HuH-7.5 (cell line): ENCODE measurements around the gene HSPBP1.
A peak's percentile ranks its signal among the peaks of the same experiment; 100 is the strongest.

Experiments used
- DNase-seq: peaks from one replicate; pipeline ENCODE4 v3.0.0; 2011; ENCODE audit warnings: low spot score

The HSPBP1 gene

DNA sequence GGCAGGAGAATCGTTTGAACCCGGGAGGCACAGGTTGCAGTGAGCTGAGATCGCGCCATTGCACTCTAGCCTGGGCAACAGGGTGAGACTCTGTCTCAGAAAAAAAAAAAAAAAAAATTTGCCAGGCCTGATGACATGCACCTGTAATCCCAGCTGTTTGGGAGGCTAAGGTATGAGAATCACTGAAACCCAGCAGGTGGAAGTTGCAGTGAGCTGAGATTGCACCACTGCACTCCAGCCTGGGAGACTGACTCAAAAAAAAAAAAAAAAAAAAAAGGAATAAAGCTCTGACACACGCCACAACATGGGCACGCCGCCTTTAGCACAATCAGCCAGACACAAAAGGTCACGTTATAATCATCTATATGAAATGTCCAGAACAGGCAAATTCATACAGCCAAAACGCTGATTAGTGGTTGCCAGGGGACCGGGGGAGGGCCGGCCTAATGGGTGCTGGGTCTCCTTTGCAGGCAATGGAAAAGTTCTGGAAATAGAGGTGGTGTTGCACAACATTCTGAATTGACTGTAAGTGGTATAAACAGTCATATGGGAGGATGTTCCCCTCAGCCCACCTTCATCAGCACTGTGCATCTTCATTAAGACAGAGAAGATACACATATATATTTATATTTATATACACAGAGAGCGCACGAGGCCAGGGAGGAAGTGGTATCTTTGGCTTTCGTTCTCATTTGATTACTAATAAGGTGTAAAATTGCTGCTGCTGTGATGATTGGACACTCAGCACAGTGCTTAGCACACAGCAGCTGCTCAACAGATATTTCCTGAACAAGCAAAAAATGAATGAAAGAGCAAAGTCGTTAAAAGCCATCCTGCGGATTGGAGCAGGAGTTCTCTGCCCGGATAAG lies 3.8 kb downstream of the HSPBP1 start:
- DNase-seq: no peak

DNA sequence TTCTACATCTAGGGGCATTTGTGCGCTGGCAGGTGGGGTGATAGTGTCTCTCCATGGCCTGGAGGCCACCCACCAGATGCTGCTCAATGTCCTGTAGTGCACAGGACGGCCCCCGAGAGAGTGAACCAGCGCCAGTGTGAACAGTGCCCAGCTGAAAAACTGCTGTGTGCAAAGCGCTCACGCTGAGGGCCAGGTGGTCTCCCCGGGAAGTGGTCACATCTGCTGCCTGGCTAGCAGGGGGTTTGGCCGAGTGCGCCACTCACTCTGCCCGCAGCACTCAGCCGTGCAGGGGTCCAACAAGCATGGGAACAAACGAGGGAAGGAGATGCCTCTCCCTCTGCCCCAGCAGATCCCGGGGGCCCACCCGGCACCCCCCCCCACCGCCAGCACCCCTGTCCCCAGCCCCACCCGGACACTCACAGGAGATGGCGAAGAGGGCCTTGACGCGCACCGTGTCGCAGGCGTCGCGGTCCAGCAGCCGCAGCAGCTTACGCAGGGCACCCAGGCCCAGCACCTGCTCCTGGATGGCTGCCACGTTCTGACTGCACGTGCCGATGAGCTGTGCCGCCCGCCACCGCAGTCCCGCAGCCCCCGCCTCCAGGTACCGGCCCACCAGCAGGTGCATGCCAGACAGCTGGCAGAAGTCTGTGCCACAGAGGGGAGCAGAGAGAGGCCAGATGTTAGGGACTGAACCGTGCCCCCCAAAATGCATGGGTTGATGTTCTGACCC lies 5.8 kb downstream of the HSPBP1 start:
- DNase-seq: no peak

DNA sequence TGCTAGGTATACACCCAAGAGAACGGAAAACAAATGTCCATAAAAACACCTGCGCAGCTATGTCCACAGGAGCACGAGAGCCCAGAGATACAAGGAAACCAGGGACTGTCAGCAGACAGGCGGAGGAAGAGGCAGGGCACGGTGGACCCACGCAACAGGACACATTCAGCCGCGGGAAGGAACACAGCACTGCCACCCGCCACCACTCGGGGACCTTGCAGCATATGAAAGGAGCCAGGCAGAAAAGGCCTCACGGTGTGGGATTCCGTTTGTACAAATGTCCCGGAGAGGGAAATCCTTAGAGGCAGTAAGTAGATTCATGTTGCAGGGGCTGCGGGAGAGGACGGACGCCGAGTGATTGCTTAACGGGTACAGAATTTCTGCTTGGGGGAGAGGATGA lies 7.8 kb downstream of the HSPBP1 start:
- DNase-seq: no peak

DNA sequence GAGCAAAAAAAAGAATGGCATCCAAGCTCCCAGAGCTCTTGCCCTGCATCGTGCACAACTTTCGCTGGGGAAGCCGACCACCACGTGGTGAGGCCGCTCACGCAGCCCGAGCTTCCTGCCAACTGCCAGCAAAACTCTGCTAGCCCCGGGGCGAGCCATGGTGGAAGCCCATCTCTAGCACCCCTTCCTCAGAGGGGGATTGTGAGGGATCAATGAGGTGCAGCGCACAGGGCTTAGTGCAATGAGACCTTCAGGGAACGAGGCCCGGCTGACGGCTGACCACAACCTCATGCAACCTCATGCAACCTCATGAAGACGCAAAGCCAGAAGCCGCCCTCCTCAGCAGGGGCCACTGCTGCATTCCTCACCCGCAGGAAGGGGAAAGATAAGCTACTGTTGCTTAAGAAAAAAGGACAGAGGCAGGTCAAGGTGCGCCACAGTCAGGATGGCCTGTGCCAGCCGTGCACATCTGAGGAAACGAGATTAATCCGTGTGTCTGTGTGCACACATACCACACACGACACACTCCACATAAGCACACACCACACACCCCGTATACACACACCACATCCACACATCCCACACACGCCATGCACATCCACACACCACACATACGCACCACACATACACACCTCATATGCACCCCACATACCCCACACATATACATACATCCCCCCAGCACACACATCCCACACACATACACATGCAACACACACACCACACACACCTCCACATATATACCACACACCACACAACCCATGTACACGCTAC lies 9.6 kb downstream of the HSPBP1 start:
- no peak for DNase-seq

DNA sequence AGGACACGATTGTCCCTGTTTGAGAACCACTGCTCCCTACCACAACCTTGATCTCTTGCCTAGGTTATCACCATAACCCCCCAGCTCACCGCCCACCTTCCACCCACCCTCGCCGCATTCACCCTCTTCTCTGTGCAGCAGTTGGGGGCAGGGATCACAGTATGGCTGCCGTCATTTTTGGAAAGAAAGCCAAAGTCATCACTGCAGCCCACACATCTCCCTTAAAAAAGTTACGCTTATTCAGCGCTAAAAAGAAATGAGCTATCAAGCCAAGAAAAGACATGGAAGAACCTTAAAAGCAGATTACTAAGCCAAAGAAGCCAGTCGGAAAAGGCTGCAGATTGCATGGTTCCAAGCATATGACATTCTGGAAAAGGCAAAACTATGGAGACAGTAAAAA lies 10.6 kb downstream of the HSPBP1 start:
- DNase-seq: no peak

DNA sequence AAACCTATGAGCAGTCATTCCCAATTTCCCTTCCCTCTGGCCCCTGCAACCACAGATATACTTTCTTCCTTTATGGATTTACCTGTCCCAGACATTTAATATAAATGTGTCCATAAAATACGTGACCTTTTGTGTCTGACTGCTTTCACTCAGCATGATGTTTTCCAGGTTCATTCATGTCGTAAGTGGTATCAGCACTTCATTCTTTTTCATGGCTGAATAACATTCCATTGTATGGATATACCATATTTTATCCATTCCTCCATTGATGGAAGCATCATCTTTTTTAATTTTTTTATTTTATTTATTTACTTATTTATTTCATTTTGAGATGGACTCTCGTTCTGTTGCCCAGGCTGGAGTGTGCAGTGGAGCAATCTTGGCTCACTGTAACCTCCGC lies 13.1 kb downstream of the HSPBP1 start:
- DNase-seq: no peak

DNA sequence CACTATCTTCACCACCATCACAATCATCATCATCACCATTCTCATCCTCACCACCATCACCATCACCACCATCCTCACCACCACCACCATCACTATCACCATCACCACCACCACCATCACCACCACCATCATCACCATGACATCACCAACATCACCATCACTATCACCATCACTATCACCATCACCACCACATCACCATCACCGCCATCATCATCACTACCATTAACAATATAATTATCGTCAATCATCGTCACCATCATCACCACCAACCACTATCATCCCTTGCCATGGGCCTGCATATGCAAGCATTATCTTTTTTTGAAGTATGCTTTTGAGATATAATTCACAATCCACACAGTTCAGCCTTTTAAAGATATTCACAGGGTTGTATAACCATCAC lies 13.5 kb downstream of the HSPBP1 start:
- no peak for DNase-seq

DNA sequence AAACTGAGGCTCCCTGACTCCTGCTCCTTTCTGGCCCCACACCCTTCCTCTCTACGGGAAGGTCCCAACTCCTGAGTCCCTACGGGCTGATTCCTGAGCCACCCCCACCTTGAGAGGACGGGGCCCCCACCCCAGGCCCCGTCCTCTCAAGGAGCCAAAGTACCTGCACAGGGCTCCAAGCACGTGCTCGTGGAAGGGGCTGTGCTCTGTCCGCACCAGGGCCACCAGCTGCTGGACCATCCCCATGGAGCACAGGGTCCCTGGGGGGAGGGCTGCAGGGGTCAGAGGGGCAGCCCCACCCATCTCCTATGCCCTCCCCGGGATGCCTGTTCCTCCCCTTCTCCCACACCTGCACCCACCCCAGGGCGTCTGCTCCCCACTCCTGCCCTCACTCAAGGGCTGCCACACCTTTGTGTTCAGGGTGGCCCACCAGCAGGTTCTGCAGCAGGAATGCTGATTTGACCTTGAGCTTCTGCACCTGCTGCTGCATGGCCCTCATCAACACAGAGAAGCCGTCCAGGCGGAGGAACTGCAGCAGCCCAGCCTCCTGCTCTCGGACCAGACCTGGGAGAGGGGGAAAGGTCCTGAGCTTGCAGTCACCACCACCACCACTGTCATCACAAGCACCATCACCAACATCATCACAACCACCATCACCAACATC lies 14.1 kb downstream of the HSPBP1 start:
- DNase-seq: no peak

DNA sequence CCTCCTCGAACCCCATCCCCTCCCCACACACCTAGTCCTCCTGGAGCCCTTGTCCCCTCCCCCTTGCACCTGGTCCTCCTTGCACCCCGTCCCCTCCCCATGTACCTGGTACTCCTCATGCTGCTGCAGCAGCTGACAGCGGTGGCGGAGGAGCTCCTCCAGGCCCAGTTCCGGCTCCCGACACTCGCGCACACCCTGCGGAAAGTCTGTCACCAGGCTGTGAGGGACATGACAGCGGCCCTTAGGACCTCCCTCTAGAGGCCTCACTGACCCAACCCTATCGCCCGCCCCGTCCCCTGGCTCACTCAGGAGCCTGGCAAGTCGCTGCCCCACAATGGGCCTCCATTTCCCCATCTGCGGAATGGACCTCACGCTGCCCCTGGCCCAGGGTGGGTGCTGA lies 14.7 kb downstream of the HSPBP1 start:
- DNase-seq: no peak

DNA sequence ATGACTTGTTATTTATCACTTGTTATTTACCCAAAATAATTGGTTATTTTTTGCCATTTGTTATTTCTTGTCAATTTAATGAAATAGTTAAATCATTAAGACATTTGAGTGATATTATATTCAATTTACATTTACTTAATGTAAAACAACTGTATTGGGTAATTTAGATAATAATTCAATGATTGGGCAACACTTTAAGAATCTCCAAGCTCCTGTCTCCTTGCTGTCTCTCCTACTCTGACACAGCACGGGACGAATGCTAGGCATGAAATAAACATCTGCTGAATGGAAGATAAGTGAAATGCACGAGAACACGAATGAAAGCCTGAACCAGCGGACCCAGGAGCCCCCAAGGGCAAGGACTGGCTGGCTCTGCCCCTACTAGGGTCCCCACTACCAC lies 15.4 kb downstream of the HSPBP1 start:
- no peak for DNase-seq

DNA sequence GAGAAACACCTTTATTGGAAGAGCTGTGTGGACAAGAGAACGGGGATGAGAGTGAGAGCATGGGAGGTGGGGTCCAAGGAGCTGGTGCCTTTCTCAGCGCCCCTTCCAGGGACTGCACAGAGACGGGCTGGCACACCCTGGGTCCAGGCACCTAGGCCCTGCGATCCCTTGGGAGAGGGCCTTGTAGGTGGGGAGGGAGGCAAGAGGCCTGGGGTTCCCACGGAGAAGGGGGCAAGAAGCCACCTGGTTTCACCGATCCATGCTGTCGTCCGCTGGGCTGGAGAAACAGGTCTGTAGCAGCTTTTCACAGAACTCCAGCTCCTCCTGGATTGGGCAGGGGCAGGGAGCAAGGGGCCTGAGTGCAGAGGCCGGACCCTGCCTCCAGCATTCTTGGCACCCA lies 17.6 kb downstream of the HSPBP1 start:
- no peak for DNase-seq

DNA sequence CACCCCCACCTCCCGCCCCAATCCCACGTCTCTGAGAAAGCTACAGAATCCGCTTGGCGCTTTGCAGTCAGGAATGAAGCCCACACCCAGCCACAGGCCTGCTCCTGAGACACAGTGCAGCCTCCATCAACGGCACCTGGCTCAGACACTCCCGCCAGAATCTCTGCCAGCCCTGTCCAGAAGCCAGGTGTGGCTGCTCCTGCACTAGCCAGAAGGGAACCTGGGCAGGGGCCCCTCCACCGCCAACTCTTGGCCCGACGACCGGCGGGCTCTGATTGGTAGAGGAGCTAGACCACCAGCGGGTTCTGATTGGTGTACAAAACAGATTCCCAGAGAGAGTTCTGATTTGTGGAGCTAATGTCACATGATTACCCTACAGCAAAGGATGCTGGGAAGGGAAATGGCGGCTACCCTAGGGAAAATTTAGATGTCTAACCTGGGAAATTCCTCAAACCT lies 18.2 kb downstream of the HSPBP1 start:
- DNase-seq: no peak

DNA sequence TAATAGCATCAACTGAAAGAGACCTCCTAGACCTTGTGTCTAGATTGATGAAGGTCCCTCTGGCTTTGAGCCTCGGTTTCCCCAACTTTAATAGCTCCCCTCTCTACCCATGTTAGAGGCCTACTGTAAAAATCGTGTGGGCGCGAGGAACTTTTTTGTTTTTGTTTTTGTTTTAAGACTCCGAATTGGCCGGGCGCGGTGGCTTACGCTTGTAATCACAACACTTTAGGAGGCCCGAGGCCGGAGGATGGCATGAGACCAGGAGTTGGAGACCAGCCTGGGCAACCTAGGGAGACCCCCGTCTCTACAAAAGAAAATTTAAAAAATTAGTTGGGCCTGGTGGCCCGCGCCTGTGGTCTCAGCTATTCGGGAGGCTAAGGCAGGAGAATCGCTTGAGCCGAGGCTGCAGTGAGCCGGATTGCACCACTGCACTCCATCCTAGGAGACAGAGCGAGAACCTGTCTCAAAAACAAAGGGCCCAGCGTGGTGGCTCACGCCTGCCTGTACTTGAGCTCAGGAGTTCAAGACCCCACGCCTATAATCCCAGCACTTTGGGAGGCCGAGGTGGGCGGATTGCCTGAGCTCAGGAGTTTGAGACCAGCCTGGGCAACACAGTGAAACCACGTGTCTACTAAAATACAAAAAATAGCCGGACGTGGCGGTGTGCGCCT lies 20.2 kb downstream of the HSPBP1 start:
- no peak for DNase-seq

DNA sequence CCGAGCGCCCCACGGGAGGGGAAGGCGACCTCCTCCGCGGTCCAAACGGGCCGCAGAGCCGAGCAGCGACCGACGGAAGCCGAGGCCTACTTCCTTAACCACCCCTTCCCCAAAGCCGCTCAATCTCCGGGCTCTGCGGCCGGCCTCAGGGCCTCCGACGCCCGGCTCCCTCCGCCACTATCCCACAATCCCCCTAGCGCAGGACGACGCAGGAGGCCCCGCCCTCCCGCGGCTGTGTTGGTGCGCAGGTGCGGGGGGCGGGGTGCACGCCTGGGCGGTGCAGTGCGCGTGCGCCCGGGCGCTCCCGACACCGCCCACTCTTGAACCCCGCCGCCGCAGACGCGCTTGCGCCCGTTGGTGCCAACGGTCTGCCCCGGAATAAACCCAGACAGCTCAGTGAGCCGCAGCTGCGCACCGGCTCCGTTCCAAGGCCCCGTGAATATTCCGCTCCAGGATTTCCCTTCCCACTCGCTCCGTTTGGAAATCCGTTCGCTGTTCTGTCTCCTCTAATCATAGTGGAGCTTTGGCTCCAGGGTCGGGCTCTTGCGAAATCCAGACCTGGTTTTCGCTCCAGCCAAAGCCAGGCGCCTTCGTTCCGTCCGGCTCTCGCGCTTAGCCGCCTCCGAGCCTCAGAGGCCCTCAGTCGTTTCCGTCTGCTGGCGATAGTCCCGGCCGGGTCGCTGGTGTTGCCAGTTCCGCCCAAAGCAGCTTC lies 20.9 kb downstream of the HSPBP1 start, which contains the start of gene PPP6R1:
Gene PPP6R1, minus strand, starts transcription at position 190 of the 712 bp plus-strand sequence. CDS start 11,914 bp downstream, outside the sequence.
- DNase-seq: peak; percentile 99

DNA sequence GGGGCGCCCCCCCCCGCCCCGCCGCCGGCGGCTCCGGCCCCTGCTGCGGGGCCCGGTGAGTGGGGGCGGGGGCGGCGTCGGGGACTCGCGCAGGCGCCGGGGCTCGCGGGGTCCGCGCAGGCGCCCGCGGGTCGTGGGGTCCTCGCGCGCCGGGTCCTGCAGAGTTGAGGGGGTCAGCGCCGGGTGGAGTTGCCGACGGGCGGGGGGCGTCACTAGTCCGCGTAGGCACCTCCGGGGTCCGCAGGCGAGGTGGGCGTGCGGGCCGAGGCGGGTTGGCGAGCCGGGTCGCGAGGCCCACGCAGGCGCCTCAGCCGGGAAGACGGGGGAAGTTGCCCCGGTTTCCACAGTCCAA lies 21.5 kb downstream of the HSPBP1 start:
- peak; percentile 51 for DNase-seq

DNA sequence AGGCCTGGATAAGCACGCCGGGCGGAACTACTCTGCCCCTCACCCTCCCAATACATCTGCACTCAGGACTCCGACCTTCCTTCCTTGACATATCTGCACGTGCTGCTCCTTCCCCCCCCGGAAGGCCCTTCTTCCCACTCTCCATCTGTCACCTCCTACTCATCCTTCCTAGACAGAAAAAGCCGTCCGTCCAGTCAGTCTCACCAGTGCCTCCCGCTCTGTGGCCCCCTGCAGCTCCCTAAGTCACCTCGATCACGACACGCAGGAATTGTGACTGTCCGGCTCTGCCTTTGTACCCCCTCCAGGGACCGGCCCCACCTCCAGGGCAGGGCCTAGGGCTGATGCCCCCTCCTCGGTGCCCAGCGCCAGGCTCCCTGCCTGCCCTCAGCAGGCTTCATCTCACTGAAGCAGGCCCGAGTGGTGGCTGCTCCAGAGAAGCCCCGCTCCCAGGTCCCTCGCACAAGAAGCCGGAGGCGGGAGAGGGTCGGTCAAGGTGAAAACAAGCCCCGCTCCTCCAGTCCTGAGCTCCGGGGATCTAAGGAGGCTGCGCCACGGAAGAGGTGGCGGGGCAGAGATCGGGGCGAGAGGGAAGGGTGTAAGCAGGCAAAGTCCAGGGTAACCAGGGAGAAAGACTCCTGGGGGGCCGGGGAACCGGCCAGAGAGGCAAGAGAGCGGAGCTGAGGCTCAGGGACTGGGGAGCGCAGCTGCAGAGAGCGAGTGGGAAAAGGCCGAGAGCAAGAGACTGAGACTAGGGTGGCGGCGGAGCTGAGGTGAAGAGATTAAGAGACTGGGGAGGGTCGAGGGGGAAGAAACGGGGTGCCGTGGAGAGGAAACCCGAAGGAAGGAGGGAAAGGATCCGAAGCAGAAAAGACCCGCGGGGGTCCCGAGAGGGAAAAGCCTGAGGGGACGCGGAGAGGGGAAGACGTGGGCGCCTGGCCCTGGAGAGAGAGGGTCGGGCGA lies 22.2 kb downstream of the HSPBP1 start:
- peak; percentile 65 for DNase-seq

DNA sequence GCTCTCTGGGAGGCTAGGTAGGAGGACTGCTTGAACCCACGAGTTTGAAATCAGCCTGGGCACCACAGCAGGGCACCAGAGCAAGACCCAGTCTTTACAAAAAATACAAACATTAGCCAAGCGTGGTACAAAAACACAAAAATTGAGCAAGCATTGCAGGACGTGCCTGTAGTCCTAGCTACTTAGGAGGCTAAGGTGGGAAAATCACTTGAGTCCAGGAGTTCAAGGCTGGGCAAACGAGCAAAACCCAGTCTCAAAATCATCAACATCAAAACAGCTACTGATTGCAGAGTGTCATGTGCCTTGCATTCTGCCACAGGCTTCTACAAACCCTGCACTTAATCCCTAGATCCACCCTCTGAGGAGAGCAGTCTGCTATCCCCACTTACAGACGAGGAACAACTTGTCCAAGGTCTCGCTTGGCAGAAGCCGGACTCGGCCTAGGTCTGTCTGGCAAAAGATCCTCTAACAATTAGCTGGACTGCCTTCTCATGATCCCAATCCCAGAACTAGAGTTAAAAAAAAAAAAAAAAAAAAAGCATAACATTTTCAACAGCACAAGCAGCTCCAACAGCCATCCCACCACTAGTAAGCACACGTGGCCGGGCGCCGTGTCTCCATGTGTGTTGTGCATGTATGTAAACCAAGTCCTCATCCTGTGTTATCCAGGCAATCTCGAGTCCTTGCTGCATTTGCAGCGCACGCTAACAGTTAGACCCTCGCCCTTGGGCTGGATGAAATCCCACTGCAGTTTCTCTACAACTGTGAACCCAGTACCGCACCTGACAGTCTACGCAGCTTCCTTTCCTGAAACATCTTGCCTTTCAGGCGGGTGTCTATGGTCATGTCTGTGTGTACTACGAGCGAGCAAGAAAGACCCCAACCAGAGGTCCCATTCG lies 23.1 kb downstream of the HSPBP1 start:
- DNase-seq: no peak

DNA sequence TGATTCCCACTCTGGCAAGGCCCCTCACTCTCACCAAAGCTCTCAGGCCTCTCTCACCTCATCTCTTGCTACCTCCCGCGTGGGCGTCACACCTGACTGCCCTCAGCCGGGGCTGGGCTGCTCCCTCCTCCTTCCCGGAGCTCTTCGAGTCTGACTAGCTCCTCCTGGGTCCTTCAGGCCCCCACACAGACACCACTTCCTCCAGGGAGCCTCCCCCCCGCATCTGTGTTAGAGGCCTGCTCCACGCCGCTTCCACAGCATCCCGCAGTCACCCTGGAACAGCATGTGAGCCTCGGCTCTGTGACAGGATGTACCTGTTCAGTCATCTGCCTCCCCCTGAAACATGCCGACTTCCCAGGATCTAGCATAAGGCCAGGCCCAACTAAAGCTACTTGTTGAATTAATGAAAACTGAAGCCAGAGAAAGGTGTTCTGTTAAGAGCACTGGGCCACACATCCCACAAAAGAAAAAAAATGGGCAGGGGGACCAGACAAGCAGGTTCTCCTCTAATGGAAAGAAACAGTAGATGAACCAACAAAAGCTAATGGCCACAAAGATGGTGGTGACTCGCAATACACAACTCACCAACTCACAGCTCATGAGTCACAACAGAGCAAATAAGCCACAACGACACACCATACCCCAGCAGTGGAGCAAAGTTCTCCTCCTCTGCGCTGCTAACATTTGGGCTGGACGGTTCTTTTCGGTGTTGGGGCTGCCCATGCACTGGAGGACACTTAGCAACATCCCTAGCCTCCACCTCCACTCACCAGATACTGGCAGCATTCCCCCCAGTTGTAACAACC lies 24.1 kb downstream of the HSPBP1 start:
- DNase-seq: no peak
